Lower leg skin (tissue), 3 donors: ENCODE results near the gene GMPR.

Experiments used
- POLR2A ChIP-seq, 2 donors: fragments of 450-650 bp; IDR thresholded peaks; one replicate each; pipeline ENCODE4 v1.6.1; 2016 to 2017; ENCODE audit warnings: antibody characterized with exemption in 2 of 2, mild to moderate bottlenecking in 1 of 2, moderate library complexity in 1 of 2
- TF ChIP-seq, protein P1 (sequence below), 3 donors: fragments of 450-650 bp; IDR thresholded peaks; one replicate each; pipeline ENCODE4 v1.5.1; 2016; ENCODE audit warnings: antibody characterized with exemption in 3 of 3, mild to moderate bottlenecking in 3 of 3, moderate library complexity in 2 of 3

DNA sequence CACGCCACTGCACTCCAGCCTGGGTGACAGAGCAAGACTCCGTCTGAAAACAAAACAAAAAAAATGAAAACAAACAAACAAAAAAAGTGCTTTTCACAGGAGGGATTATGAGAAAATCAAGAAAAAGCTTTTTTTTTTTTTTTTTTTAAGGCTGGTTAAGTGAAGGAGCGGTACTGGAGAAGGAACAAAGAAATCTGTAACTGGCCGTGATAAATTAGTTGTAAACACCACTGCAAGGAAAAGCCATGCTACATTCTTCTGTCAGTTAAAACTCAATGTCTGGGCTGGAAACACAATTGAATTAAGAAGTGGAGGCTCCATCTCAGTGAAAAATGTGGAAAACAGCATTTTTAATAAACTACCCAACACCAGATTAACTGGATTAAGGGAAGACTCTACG lies 6.3 kb upstream of the GMPR start:
- TF ChIP-seq, protein P1, sequence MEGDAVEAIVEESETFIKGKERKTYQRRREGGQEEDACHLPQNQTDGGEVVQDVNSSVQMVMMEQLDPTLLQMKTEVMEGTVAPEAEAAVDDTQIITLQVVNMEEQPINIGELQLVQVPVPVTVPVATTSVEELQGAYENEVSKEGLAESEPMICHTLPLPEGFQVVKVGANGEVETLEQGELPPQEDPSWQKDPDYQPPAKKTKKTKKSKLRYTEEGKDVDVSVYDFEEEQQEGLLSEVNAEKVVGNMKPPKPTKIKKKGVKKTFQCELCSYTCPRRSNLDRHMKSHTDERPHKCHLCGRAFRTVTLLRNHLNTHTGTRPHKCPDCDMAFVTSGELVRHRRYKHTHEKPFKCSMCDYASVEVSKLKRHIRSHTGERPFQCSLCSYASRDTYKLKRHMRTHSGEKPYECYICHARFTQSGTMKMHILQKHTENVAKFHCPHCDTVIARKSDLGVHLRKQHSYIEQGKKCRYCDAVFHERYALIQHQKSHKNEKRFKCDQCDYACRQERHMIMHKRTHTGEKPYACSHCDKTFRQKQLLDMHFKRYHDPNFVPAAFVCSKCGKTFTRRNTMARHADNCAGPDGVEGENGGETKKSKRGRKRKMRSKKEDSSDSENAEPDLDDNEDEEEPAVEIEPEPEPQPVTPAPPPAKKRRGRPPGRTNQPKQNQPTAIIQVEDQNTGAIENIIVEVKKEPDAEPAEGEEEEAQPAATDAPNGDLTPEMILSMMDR (IDR thresholded peaks at IDR 0.05), result no peak
- no peak for TF ChIP-seq POLR2A (IDR thresholded peaks at IDR 0.05)
